ENCODE measurements around the gene NTF3.

DNA sequence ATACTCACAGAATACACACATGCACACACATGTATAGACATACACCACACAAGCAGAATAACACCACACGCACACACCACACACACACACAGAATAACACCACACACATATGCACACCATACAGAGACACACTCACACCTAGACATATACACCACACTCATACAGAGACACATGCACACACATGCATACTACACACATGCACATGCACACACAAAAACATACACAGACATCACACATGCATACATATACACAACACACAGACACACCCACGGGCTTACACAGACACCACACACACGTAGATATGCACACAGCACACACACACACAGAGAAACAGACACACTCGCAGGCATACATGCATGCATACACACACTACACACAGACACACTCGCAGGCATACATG is 49.7 kb downstream of the NTF3 start:
- TF ChIP-seq, protein P1, sequence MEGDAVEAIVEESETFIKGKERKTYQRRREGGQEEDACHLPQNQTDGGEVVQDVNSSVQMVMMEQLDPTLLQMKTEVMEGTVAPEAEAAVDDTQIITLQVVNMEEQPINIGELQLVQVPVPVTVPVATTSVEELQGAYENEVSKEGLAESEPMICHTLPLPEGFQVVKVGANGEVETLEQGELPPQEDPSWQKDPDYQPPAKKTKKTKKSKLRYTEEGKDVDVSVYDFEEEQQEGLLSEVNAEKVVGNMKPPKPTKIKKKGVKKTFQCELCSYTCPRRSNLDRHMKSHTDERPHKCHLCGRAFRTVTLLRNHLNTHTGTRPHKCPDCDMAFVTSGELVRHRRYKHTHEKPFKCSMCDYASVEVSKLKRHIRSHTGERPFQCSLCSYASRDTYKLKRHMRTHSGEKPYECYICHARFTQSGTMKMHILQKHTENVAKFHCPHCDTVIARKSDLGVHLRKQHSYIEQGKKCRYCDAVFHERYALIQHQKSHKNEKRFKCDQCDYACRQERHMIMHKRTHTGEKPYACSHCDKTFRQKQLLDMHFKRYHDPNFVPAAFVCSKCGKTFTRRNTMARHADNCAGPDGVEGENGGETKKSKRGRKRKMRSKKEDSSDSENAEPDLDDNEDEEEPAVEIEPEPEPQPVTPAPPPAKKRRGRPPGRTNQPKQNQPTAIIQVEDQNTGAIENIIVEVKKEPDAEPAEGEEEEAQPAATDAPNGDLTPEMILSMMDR (IDR thresholded peaks at IDR 0.05) = no peak
- TF ChIP-seq POLR2A (IDR thresholded peaks at IDR 0.05) (no peak), POLR2AphosphoS5 (IDR thresholded peaks at IDR 0.05) (no peak)

All from prostate gland (tissue), 2 donors.